GM12878 (cell line): Measurements from ENCODE around the gene URAD.

Experiments used
- CHD2 ChIP-seq: IDR thresholded peaks from 2 replicates; pipeline ENCODE4 v1.6.1; 2011; ENCODE audit warnings: low read depth, low read length, improper control_type of control experiment, borderline replicate concordance
- EZH2 ChIP-seq: IDR thresholded peaks from 2 replicates; pipeline ENCODE4 v1.6.1; 2012; ENCODE audit warnings: low read depth, mild to moderate bottlenecking, control low read depth, inconsistent platforms, low read length, borderline replicate concordance; ENCODE audit not compliant: control insufficient read depth
- FOXM1 ChIP-seq: IDR thresholded peaks from 2 replicates; pipeline ENCODE4 v1.6.1; 2012; ENCODE audit warnings: low read depth, mild to moderate bottlenecking, inconsistent platforms, low read length, moderate library complexity
- LARP7 ChIP-seq: fragments of 450-650 bp; IDR thresholded peaks from 2 replicates; pipeline ENCODE4 v1.6.1; 2017; ENCODE audit warnings: mild to moderate bottlenecking
- MTA2 ChIP-seq: fragments of 450-650 bp; IDR thresholded peaks from 2 replicates; pipeline ENCODE4 v1.6.1; 2016; ENCODE audit warnings: low read depth, mild to moderate bottlenecking, moderate library complexity
- POLR2A ChIP-seq: IDR thresholded peaks from 2 replicates; pipeline ENCODE4 v1.6.1; 2011; ENCODE audit warnings: low read depth, mild to moderate bottlenecking, low read length
- POLR2AphosphoS2 ChIP-seq: IDR thresholded peaks from 2 replicates; pipeline ENCODE4 v1.6.1; 2011; ENCODE audit warnings: low read depth, mild to moderate bottlenecking, low read length, improper control_type of control experiment, moderate library complexity
- POLR2AphosphoS5 ChIP-seq: IDR thresholded peaks from 2 replicates; pipeline ENCODE4 v1.6.1; 2011; ENCODE audit warnings: mild to moderate bottlenecking, low read length, inconsistent platforms
- SIN3A ChIP-seq: IDR thresholded peaks from 2 replicates; pipeline ENCODE4 v1.6.1; 2012; ENCODE audit warnings: low read depth, low read length, improper control_type of control experiment
- SUZ12 ChIP-seq: fragments of 200-600 bp; sonication (generic); IDR thresholded peaks from one replicate; pipeline ENCODE4 v1.6.1; 2018; ENCODE audit warnings: antibody characterized with exemption, mild to moderate bottlenecking; ENCODE audit not compliant: unreplicated experiment
- TF ChIP-seq, protein P1 (sequence below), 3 experiments: IDR thresholded peaks in 2 of 3; conservative IDR thresholded peaks in 1 of 3; 2 replicates each; pipeline ENCODE4 v1.5.1; 2011; ENCODE audit warnings: low read depth in 3 of 3, low read length in 3 of 3, mild to moderate bottlenecking in 3 of 3, control low read depth in 2 of 3, moderate library complexity in 2 of 3, inconsistent platforms in 1 of 3, mixed read lengths in 1 of 3; ENCODE audit not compliant: control insufficient read depth in 2 of 3, insufficient read depth in 1 of 3; ENCODE audit errors: extremely low read depth in 1 of 3
- TF ChIP-seq, protein P2 (sequence below): fragments of 450-650 bp; IDR thresholded peaks from 2 replicates; pipeline ENCODE4 v1.6.1; 2017; ENCODE audit warnings: mild to moderate bottlenecking

DNA sequence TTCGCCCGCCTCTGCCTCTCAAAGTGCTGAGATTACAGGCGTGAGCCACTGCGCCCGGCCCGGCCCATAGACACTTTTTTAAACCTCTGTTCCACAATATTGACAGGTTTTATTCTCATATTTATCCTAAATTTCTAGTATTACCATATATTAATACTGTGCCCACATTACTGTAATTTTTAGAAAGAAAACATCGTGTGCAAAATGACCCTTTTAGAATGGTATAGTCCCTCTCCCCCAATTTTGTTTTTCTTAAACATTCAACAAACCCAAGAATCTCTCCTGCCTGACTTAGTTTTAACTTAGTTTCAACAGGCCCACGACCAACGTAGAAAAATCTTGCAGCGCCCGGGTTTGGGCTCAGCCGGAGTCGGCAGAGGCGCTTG lies 28.5 kb downstream of the URAD start:
- TF ChIP-seq MTA2 (no peak), CHD2 (no peak), LARP7 (no peak), SUZ12 (no peak), FOXM1 (no peak), SIN3A (no peak), EZH2 (no peak), POLR2A (no peak), POLR2AphosphoS5 (no peak), POLR2AphosphoS2 (no peak)
- TF ChIP-seq, protein P1, sequence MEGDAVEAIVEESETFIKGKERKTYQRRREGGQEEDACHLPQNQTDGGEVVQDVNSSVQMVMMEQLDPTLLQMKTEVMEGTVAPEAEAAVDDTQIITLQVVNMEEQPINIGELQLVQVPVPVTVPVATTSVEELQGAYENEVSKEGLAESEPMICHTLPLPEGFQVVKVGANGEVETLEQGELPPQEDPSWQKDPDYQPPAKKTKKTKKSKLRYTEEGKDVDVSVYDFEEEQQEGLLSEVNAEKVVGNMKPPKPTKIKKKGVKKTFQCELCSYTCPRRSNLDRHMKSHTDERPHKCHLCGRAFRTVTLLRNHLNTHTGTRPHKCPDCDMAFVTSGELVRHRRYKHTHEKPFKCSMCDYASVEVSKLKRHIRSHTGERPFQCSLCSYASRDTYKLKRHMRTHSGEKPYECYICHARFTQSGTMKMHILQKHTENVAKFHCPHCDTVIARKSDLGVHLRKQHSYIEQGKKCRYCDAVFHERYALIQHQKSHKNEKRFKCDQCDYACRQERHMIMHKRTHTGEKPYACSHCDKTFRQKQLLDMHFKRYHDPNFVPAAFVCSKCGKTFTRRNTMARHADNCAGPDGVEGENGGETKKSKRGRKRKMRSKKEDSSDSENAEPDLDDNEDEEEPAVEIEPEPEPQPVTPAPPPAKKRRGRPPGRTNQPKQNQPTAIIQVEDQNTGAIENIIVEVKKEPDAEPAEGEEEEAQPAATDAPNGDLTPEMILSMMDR (IDR thresholded peaks at IDR 0.05 in 2 of 3, conservative IDR thresholded peaks at IDR 0.05 in 1 of 3; ENCODE audit: control insufficient read depth in 2 of 3, extremely low read depth in 1 of 3, insufficient read depth in 1 of 3, low read depth in 3 of 3, low read length in 3 of 3): no peak
- TF ChIP-seq, protein P2, sequence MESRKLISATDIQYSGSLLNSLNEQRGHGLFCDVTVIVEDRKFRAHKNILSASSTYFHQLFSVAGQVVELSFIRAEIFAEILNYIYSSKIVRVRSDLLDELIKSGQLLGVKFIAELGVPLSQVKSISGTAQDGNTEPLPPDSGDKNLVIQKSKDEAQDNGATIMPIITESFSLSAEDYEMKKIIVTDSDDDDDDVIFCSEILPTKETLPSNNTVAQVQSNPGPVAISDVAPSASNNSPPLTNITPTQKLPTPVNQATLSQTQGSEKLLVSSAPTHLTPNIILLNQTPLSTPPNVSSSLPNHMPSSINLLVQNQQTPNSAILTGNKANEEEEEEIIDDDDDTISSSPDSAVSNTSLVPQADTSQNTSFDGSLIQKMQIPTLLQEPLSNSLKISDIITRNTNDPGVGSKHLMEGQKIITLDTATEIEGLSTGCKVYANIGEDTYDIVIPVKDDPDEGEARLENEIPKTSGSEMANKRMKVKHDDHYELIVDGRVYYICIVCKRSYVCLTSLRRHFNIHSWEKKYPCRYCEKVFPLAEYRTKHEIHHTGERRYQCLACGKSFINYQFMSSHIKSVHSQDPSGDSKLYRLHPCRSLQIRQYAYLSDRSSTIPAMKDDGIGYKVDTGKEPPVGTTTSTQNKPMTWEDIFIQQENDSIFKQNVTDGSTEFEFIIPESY: no peak
